Fibroblast of lung (primary cell): Measurements from ENCODE around the gene GMPPB. TPM values are rescaled to one million over a fixed set of nuclear protein-coding genes. Genes with fewer than 3 reads are reported as not detected.

ENCODE experiments used
- DNase-seq, 2 donors: peaks; one replicate each; pipeline versions ENCODE4 v3.0.0 to v3.0.0-alpha.2; 2010; ENCODE audit warnings: low read depth in 2 of 2
- H2AFZ ChIP-seq: 2 replicates; pipeline ENCODE4 v1.5.1; 2012; ENCODE audit warnings: low read length, control low read depth, inconsistent platforms
- H3K27ac ChIP-seq: 2 replicates; pipeline ENCODE4 v1.5.1; 2011; ENCODE audit warnings: low read length, control low read depth; ENCODE audit not compliant: insufficient read depth
- H3K27me3 ChIP-seq: 2 replicates; pipeline ENCODE4 v1.5.1; 2011; ENCODE audit warnings: mild to moderate bottlenecking, low read length; ENCODE audit not compliant: control insufficient read depth, insufficient read depth
- H3K36me3 ChIP-seq: 2 replicates; pipeline ENCODE4 v1.5.1; 2011; ENCODE audit warnings: low read length; ENCODE audit not compliant: control insufficient read depth, insufficient read depth
- H3K4me1 ChIP-seq: 2 replicates; pipeline ENCODE4 v1.5.1; 2011; ENCODE audit warnings: low read length; ENCODE audit not compliant: control insufficient read depth, insufficient read depth; ENCODE audit errors: extremely low read depth
- H3K4me2 ChIP-seq: 2 replicates; pipeline ENCODE4 v1.5.1; 2011; ENCODE audit warnings: low read length, control low read depth; ENCODE audit not compliant: insufficient read depth; ENCODE audit errors: extremely low read depth
- H3K4me3 ChIP-seq, 4 experiments: fragments of 200-600 bp in 1 of 4; sonication (generic) in 1 of 4; replicated peaks in 1 of 4; 2 replicates each; pipeline ENCODE4 v1.5.1; 2011 to 2016; ENCODE audit warnings: low read length in 4 of 4, low read depth in 3 of 4, mild to moderate bottlenecking in 3 of 4, control low read depth in 2 of 4, inconsistent platforms in 1 of 4, mixed read lengths in 1 of 4; ENCODE audit not compliant: insufficient read depth in 1 of 4; ENCODE audit errors: control extremely low read depth in 1 of 4
- H3K79me2 ChIP-seq: 2 replicates; pipeline ENCODE4 v1.5.1; 2012; ENCODE audit warnings: mild to moderate bottlenecking, low read length, inconsistent platforms; ENCODE audit not compliant: control insufficient read depth, insufficient read depth
- H3K9ac ChIP-seq: 2 replicates; pipeline ENCODE4 v1.5.1; 2011; ENCODE audit warnings: mild to moderate bottlenecking, low read length, control low read depth; ENCODE audit not compliant: insufficient read depth
- H3K9me3 ChIP-seq: 2 replicates; pipeline ENCODE4 v1.5.1; 2012; ENCODE audit warnings: low read depth, low read length; ENCODE audit not compliant: control insufficient read depth, insufficient read depth
- H4K20me1 ChIP-seq: 2 replicates; pipeline ENCODE4 v1.5.1; 2011; ENCODE audit warnings: low read length; ENCODE audit not compliant: control insufficient read depth, insufficient read depth; ENCODE audit errors: extremely low read depth
- EZH2 ChIP-seq: IDR thresholded peaks from 2 replicates; pipeline ENCODE4 v1.5.1; 2012; ENCODE audit warnings: low read length, control low read depth, mild to moderate bottlenecking; ENCODE audit errors: missing control alignments
- polyA plus RNA-seq, 2 donors: library from polyadenylated mRNA; depleted of rRNA in 1 of 2; stranded (reverse) in 1 of 2; unstranded in 1 of 2; fragments of >200 nt; gene quantifications; 2 replicates each; pipeline ENCODE4 v1.2.1, GENCODE V29; 2011 to 2012; ENCODE audit warnings: missing spikeins in 1 of 2
- total RNA-seq: library from RNA; depleted of rRNA; stranded (reverse); fragments of >200 nt; gene quantifications from 2 replicates; pipeline ENCODE4 v1.2.1, GENCODE V29; 2014
- TF ChIP-seq, protein P1 (sequence below), 2 donors: IDR thresholded peaks in 1 of 2; conservative IDR thresholded peaks in 1 of 2; 1 replicate in 1 of 2; 2 replicates in 1 of 2; pipeline ENCODE4 v1.5.1; 2011 to 2012; ENCODE audit warnings: low read length in 2 of 2, control low read depth in 1 of 2, inconsistent platforms in 1 of 2, low read depth in 1 of 2, mild to moderate bottlenecking in 1 of 2

Gene GMPPB
- total and polyA plus RNA-seq, 2 donors (not counting 1 experiment from before 2014, with no cell fraction given) = 13.7 to 14.4 TPM

DNA sequence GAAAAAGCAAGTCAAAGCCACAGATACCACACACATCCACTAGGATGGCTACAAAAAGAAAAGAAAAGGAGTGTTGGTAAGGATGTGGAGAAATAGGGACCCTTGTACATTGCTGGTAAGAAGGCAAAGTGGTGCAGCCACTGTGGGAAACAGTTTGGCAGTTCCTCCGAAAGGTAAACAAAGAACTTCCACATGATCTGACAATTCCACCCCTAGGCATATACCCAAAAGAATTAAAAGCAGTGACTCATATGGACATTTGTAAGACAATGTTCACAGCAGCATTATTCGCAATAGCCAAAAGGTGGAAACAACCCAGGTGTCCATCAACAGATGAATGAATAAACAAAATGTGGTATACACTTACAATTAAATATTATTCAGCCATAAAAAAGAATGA, 22.2 kb upstream of the GMPPB start:
- no peak overlapping the region for H3K4me3 ChIP-seq
- H2AFZ ChIP-seq = no peak overlapping the region
- no peaks in the 10 kb centered on the region for H3K27me3 ChIP-seq
- H3K36me3 ChIP-seq = peaks cover 3% of the 10 kb centered on the region
- no peak overlapping the region for H3K27ac ChIP-seq
- peak; percentile 39 to 88 for DNase-seq
- H3K9ac ChIP-seq = no peak overlapping the region
- no peak for TF ChIP-seq EZH2
- TF ChIP-seq, protein P1, sequence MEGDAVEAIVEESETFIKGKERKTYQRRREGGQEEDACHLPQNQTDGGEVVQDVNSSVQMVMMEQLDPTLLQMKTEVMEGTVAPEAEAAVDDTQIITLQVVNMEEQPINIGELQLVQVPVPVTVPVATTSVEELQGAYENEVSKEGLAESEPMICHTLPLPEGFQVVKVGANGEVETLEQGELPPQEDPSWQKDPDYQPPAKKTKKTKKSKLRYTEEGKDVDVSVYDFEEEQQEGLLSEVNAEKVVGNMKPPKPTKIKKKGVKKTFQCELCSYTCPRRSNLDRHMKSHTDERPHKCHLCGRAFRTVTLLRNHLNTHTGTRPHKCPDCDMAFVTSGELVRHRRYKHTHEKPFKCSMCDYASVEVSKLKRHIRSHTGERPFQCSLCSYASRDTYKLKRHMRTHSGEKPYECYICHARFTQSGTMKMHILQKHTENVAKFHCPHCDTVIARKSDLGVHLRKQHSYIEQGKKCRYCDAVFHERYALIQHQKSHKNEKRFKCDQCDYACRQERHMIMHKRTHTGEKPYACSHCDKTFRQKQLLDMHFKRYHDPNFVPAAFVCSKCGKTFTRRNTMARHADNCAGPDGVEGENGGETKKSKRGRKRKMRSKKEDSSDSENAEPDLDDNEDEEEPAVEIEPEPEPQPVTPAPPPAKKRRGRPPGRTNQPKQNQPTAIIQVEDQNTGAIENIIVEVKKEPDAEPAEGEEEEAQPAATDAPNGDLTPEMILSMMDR (conservative IDR thresholded peaks at IDR 0.05 in 1 of 2, IDR thresholded peaks at IDR 0.05 in 1 of 2; ENCODE audit: low read depth in 1 of 2, low read length in 2 of 2) = no peak
- H3K79me2 ChIP-seq = peaks cover 13% of the 10 kb centered on the region
- H3K9me3 ChIP-seq = no peaks in the 10 kb centered on the region
- H4K20me1 ChIP-seq = no peaks in the 10 kb centered on the region
- no peaks in the 10 kb centered on the region for H3K4me1 ChIP-seq
- no peak overlapping the region for H3K4me2 ChIP-seq

DNA sequence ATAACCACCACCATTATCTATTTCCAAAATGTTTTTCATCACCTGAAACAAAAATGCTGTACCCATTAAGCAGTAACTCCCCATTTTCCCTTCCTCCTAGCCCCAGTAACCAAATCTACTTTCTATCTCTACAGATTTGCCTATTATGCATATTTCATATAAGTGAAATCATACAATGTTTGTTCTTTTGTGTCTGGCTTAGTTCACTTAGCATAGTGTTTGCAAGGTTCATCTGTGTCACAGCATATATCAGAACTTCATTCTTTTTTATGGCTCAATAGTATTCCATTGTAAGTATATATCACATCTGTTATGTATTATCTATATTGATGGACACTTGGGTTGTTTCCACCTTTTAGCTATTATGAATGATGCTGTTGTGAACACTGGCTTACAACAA, 16.7 kb upstream of the GMPPB start:
- Histone ChIP-seq H3K36me3 (peaks cover 13% of the 10 kb centered on the region), H3K4me2 (no peak overlapping the region), H3K4me1 (no peaks in the 10 kb centered on the region), H3K9ac (no peak overlapping the region), H3K4me3 (no peak overlapping the region), H3K27ac (no peak overlapping the region), H2AFZ (no peak overlapping the region), H4K20me1 (no peaks in the 10 kb centered on the region), H3K9me3 (no peaks in the 10 kb centered on the region), H3K79me2 (peaks cover 3% of the 10 kb centered on the region), H3K27me3 (no peaks in the 10 kb centered on the region)
- TF ChIP-seq, protein P1 (conservative IDR thresholded peaks at IDR 0.05 in 1 of 2, IDR thresholded peaks at IDR 0.05 in 1 of 2; ENCODE audit: low read depth in 1 of 2, low read length in 2 of 2) = no peak
- no peak for TF ChIP-seq EZH2
- DNase-seq = no peak

DNA sequence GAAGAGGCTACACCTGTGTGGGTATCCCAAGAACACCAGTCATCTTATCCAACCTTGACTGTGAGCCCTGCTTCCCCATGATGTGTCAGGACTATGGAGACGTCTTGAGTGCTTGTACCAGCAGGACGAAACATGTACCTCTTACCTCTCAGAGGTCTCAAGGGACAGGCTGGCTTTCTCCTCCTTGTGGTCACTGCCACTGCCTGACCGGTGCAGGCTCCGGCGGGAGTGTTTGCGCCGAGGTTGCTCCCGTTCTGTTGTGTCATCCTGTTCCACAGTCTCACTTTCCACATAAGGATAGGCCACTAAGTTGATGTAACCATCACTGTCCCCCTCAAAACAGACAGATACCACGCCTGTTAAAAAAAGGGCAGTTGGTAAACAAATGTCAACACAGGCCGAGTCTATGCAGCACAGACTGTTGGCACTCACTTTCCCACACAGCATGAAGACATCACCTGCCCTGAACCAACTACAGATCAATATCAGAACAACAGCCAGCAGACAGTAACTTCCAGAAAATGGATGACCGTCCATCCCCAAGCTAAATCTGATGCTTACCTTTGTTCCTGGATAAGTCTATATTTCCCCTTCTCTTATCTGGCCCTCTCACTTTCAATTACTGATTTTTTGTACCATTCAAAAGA, 14.4 kb upstream of the GMPPB start:
- DNase-seq = no peak
- Histone ChIP-seq H3K4me3 (no peak overlapping the region), H4K20me1 (no peaks in the 10 kb centered on the region), H3K4me2 (no peak overlapping the region), H3K9ac (no peak overlapping the region), H3K27me3 (no peaks in the 10 kb centered on the region), H2AFZ (no peak overlapping the region), H3K9me3 (no peaks in the 10 kb centered on the region), H3K79me2 (peaks cover 1% of the 10 kb centered on the region), H3K4me1 (no peaks in the 10 kb centered on the region), H3K36me3 (peaks cover 18% of the 10 kb centered on the region), H3K27ac (no peak overlapping the region)
- TF ChIP-seq, protein P1 (conservative IDR thresholded peaks at IDR 0.05 in 1 of 2, IDR thresholded peaks at IDR 0.05 in 1 of 2; ENCODE audit: low read depth in 1 of 2, low read length in 2 of 2) = no peak
- TF ChIP-seq EZH2 = no peak
